Dedifferentiated amniotic fluid mesenchymal stem cell (primary cell): ENCODE measurements around the gene PAPSS1.
A peak's percentile ranks its signal among the peaks of the same experiment; 100 is the strongest.
"Not testable (repeated sequence)": the region's sequence is repeated elsewhere in the genome, so short reads cannot be mapped to it uniquely, and the experiment has no call there.

Source experiments
- DNase-seq: peaks from one replicate; pipeline ENCODE4 v3.0.0-alpha.2; 2016; ENCODE audit errors: extremely low spot score

Gene PAPSS1

DNA sequence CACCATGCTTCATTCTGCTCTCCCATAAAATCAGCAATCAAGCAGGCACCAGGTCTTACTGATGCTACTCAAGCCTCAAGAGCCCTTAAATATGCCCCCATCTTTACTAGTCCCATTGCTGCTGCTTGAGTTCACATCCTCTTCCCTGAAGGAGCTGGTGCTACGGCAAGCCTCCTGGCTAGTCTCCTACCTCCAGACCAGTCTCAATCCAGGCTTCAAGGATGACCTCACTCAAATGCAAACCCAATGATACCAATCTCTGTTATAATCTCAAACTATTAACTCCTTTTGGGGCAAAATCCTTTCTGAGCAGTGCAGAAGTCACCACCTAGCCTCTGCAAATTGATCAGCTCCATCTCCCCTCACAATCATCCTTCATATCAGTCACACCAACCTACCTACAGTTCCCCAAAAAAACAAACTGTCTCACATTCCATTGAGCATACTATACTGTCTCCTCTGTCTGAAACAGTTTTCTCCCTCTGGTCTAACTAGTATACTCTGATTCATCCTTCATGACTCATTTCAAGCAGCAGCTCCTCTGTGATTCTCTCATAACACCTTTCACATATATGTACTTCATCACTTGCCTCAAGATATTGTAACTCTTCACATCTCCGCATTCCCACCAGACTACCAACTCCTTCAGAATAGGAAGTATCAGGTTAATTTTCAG lies 30.0 kb downstream of the PAPSS1 start:
- DNase-seq: peak; percentile 64

DNA sequence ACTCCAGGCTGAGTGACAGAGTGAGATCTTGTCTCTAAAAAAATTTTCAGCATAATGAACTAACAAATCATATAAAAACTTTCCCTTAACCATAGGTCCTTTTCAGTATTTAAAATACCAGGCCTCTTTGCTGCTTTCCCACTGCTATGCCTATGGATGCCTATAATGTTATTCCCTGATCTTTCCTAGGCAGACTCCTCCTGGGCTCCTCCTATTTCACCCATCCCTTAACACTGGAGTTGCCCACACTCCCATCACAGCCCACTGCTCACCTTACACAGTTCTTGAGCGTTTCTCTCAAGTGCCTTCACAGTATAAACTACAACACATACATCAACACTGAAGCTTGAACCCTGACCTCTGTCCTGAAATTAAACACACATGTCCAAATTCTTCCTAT lies 31.6 kb downstream of the PAPSS1 start:
- DNase-seq: no peak

DNA sequence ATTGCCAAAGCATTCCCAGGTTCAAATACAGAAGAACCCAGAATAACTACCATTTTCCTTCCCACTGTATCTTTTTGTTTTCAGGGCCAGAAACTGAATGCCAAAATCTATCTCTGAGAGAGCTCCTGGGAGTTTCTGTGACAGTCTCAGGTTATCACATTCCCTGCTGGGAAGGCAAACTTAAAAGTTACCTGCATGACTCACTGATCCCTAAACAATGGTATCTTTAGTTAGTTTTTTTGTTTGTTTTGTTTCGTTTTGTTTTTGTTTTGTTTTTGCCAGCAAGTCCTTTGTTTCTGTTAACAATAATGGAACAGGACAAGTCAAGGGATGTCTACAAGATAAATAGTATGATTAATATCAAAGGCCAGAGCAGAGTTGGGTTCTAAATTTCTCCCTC lies 34.3 kb downstream of the PAPSS1 start:
- DNase-seq: no peak

DNA sequence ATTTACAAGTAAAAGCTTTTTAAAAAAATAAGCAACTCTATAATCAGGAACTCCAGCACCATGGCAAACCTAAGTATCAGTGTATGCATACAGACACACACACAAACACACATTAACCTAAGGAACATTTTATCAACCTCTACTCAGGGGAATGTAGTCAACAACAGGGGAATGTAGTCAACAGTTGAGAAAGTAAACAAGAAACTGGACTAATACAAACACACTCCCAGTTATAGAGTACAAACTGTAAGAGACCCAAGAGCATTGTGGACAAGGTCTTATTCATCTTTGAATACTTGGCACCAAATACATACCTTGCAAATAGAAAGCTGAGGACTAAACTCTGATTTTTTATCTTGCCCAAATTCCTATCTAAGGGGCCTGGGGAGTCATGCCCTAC lies 36.2 kb downstream of the PAPSS1 start:
- no peak for DNase-seq

DNA sequence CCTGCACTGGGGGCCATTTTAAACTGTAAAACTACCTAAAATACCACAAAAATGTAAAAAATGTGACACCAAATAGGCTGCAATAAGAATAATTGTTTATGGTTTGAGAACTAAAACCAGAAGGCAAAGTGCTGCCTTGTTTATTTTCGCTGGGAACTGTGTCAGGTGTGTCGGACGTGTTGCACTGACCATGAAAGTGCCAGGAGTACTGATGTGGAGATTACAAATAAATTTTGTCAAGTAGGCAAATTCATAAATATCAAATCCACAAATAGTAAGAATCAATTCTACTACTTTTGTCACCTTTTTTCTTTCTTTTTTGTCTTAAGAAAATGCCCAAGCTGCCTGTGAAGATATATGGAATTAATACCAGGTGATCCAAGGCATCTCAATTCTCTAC lies 37.7 kb downstream of the PAPSS1 start:
- no peak for DNase-seq

DNA sequence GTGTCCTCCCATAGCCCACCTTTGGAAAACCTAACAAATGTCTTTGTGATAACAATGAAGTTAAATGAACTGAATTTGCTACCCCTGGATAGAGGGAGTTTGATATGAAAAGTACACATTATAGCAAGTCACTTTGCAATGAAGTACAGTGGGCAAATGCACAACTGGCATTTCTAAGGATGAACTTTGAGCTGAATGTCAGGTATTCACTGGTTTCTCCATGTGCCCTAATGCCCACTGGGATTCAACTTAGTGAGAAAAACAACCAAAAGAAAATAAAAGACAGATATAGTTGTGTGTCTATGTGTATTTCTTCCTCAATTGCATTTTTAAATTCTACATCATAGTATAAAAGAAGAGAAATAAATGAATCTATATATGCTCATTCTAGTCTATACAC lies 51.0 kb downstream of the PAPSS1 start:
- DNase-seq: no peak

DNA sequence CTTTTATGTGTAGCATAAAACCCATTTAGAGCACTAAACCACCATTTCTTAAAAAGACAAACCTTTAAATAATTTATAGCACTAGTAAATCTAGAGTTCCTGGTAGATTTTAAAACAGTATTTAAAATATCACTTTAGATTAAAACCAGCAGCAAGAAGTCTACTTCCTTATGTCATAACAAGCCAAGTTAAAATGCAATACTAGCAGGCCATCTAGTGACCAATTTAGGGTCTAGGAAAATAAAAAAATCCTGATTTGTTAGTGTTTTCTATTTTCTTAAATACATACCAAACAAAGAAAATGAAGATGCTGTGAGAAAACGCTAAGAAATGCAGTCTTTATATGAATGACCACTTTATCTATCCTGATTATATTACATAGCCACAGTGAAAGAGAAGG lies 53.9 kb downstream of the PAPSS1 start:
- peak; percentile 64 for DNase-seq

DNA sequence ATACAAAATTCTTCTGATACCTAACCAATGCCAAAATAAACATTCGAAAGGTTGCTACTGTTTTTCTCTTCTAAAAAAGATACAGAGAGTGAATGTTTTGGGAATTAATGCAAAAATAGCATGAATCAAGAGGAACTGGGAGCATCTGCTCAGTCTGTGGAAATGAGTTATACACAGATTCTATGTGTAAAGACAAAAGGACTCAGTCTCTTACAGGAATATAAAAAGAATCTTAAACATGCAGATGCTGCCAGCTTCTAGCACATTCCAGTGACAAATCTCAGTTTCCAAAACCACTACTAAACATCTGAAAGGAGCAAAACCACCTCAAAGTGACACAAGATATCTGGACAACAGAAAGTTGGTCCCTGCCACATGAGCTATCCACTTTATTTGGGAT lies 55.0 kb downstream of the PAPSS1 start:
- DNase-seq: no peak

DNA sequence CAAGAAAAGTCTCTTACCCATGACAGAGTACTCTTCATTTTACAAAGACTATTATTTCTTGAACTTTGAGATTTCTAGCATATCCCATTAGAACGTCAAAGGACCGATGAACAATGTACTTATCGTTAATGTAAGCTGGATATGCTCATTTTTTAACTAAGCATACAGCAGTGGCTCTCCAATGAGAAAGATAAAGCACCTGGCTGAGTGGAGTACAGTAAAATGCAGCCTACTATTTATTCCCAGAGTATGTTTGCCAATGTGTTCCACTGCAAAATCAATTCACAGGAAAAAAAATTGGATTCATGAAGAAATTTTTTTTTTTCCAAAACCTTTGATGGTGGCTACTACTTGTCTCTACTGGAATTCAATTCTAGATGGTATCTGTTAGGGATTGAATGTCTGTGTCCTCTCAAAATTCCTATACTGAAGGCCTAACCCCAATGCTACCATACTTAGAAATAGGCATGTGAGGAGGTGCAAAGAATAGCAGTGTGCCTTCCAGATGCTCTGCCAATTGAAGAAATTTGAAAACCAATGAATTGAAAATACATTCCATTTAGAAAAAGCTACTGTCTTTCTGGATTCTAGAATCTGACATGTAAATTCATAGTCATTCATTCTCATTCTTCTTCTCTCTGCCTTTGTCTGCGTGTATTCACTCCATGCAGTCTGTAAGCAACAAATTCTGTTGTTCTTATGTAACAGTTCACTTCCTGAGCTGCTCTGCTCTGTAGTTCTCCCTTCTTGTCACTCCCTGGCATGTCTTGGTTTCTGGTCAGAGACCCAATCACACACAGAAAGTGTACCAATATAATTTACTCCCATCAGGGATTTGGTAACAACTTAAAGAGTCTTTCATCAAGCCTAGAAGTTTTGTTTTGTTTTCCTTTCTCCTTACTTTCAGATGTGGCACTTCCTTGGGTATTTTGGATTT lies 61.4 kb downstream of the PAPSS1 start:
- DNase-seq: no peak

DNA sequence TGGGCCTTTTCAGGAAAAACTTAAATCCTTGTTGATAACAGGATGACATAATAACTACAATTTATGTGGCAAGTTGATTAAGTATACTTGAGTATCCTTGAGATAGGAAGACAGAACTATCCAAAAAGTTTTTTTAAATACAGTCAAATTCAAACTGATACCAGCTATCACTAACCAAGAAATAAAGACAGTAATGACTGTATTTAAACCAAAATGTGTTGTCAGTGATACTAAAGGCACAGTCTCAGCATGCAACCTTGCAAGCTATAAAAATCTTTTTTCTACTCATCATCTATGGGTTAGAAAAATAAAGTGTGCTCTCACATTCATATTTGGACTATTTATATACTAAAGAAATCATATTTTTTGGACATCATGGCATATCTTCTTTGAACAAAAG lies 64.7 kb downstream of the PAPSS1 start:
- DNase-seq: no peak

DNA sequence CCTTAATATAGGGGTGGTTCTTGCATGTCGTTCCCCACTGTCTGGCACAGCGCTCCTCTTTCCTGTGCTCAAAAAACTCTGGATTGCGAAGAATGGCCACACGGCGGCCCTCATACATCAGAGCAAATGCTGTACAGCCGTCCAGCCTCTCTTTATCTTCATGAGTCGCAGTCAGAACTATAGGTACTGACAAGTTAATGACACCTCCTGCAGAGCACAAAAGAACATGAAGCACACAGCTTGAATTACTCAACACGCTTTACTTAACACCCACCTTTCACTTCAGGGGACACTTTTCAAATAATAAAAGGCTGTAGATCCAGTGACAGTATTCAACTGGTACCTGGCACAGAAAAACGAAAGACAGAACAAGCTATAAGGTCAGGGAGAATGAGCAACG lies 65.3 kb downstream of the PAPSS1 start:
- no peak for DNase-seq

DNA sequence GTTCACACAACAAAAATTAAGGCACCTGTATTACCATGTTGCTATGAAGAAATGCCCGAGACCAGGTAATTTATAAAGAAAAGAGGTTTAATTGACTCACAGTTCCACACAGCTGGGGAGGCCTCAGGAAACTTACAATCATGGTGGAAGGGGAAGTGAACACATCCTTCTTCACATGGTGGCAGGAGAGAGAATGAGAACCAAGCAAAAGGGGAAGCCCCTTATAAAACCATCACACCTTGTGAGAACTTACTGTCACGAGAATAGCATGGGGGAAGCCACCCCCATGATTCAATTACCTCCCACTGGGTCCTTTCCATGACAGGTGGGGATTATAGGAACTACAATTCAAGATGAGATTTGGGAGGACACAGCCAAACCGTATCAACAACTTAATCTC lies 68.6 kb downstream of the PAPSS1 start:
- DNase-seq: not testable (repeated sequence)

DNA sequence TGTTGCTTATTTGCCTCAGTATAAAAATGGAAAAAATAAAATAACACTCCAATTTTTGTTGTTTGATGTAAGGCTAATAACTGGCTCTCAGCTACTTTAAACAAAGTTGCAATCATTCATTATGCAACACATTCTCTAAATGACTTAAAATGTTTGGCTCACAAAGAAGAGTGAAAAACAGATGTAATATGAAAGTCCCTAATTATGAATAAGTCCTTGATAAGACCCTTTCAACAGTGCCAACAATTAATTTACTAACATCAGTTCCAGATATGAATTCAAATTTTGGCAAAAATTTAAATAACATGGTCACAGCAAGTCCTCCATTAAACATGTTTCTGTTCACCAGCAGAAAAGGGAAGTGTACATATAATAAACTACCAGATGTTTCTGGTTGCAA lies 69.8 kb downstream of the PAPSS1 start:
- DNase-seq: no peak

DNA sequence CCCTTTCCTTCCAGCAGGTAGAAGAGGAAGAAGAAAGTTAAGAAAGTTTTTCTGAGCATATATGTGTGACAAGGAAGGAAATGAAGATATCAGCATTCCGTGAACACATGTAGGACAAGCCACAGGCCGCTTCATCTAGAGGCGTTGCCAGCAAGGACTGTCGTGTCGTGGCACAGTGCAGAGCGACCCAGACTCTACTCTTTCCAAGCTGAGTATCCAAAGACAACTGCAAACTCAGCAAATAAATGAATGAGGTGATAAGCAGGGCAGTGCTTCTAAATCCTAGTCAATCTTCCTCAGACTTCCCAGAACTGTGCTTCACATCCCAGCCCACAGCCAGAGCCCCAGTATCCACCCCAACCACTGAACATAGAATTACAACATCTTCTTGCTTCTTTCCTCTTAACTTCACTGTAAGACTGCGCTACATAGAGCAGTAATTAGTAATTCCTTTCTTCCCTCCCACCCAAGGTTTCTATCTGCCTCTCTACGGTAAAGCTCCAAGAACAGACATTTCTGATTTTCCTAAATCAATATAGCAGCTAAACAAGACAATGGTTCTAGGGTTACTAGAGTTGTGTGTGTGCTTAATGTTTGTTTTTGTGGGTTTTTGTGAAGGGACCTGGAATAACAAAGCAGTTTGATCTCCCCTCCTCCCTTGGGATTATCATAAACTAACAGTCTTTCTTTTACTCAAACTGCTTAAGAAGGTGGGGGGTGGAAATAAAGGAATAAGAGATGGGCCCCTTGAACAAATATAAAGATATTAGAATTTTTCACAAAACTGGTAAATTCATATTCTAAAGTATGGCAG lies 71.6 kb downstream of the PAPSS1 start:
- DNase-seq: no peak

DNA sequence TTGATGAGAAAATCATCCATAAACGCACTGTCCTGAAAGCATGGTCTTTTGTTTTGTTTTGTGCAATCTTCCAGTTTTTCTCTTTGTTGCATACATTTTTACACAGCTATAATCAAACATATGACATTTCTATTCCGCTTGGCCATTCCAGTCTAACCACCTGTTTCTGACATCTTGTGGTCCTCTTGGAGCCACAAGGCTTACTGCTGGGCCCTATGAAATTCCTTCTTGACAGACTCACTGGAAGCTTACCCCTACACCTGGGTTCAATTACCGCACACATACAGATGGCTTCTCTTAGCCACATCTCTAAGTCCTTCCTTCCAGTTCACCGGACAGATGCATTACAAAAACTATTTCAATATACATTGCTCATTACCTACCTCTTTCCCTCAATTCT lies 72.4 kb downstream of the PAPSS1 start:
- no peak for DNase-seq

DNA sequence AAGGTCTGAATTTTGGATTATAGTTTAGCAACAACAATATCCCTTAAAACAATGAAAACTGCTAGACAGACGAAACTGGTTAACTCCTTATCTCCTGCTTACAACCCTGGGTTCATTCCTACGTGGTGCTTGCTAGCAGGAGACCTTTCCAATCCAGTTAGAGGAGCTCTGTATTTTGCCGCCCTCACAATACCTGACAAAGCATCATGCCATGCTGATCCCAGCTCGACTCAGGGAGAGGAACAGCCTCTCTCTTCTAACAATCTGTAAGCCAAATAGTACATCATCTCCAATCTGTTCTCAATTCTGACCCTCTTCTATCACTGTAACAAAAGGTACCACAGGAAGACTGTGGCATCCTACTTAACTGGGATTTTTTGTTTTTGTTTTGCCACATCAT lies 74.4 kb downstream of the PAPSS1 start:
- no peak for DNase-seq

DNA sequence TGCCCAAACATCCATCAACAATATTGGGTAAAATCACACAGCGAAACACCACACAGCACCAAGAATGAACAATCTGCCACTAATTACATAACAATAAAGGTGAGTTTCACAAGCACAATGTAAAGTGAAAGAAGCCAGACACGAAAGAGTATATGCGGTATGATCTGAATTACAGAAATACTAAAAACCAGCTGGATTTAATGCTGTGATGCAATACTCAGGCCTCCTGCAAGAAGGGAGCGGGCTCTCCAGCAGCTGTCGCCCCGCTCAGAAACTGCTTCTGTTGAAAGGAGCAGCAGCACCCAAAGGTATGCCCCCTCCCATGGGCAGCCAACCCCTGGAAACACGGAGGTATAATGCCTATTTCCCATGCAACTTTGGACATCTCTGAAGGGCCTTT lies 77.0 kb downstream of the PAPSS1 start:
- no peak for DNase-seq

DNA sequence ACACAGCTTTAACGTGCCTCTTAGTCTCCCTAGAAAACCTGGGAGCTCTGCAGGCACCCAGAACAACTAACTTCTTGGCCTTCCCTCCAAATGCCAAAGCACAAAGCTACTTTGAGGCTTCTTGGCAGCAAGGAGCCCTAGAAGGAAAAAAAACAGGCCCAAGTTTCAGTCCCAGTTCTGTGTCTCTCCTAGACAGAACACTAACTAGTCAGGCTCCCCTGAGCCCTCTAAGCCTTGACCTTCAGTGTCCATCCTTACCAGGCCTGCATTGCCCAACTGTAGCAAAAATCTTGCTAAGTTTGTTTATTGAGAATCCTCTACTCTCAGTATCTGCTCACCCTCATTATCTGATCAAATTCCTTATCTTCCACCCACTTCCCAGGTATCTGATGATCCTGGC lies 79.2 kb downstream of the PAPSS1 start:
- DNase-seq: no peak

DNA sequence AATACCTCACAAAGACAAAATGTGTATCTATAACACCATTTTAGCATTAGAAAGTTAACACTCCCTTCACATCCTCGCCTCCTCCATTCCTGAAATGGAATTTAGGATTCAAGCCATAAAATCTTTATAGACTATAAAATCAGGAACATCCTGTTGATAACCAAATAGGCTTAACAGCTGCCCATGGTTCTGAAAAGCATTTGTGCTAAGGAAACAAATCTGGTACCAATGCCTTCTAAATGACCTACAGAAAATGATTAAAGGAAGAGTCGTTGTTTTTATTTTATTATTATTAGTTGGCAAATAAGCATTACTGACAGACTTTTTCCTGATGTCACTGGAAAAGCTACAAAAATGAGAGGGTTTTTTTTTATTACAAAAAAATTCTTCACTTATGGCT lies 79.8 kb downstream of the PAPSS1 start:
- no peak for DNase-seq

DNA sequence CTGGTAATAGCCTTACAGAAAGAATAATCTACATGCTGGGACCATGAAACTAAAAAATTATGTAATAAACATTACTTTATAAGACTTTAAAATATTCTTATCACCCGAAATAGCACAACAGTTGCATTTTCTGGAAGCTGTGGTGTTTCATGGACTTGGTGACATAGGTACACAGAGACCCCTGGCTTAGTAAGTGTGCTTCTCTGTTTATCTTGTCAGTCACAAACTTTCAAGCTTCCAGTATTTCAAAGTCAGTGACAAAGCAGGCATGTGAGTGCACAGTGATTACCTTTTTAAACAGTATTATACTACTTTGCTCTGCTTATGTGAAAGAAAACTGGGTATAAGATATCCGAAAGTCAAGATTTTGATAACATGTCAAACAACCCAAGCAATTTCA lies 84.3 kb downstream of the PAPSS1 start:
- DNase-seq: no peak

DNA sequence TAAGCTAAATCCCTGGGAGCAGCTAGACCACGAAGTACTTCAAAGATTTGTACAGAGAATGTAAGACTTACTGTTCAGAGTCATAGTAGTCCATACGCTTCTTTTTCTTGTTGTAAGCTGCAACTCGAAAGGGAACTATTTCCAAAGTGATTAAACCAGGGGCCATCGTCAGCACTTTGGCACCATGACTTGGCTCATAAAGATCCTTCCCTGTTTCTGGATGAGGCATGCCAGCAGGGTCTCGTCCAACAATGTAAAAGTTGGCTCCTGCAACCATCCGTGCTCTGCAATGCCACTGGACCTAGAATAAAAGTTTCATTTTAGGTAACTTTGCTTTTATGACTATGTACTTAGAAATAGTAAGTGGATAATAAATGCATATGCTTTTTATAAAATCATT lies 88.5 kb downstream of the PAPSS1 start:
- DNase-seq: no peak

DNA sequence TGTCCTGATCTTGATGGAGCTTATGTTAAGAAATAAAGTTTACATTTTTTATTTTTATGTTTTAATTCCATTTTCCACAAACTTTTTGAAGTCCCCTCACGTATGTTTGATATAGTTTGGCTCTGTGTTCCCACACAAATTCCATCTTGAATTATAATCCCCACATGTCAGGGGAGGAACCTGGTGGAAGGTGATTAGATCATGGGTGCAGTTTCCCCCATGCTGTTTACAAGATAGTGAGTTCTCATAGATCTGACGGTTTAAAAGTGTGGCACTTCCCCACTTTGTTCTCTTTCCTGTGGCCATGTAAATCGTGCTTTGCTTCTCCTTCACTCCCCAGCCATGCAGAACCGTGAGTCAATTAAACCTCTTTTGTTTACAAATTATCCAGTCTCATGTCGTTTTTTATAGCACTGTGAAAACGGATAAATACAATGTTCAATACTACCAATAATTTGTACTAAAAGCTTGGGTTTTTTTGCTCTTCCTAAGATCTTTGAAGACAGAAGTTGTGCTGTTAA lies 89.8 kb downstream of the PAPSS1 start:
- no peak for DNase-seq
